Hematopoietic multipotent progenitor cell treated with erythropoietin and hydrocortisone succinate and interleukin-3 and kit ligand, for 17 days (in vitro differentiated cells): ENCODE data around the gene SLC46A2.

Source experiments
- DNase-seq: peaks from one replicate; pipeline ENCODE4 v3.0.0-alpha.2; 2015; ENCODE audit warnings: low spot score

SLC46A2 gene

DNA sequence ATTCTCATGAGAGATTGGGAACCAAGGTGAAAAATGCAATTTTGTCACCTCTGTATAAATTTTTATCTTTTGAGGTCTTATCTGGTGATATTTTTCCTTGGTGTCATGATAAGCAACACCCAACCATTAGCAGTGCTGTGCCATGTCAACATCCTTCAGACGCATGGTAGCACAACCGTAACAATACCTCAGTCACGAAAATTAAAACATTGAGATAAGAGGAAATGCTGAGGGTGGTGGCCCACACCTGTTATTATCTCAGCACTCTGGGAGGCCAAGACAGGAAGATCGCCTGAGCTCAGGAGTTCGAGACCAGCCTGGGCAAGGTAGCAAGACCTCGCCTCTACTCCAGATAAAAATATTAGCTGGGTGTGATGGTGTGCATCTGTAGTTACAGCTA lies 32.7 kb downstream of the SLC46A2 start:
- DNase-seq = no peak

DNA sequence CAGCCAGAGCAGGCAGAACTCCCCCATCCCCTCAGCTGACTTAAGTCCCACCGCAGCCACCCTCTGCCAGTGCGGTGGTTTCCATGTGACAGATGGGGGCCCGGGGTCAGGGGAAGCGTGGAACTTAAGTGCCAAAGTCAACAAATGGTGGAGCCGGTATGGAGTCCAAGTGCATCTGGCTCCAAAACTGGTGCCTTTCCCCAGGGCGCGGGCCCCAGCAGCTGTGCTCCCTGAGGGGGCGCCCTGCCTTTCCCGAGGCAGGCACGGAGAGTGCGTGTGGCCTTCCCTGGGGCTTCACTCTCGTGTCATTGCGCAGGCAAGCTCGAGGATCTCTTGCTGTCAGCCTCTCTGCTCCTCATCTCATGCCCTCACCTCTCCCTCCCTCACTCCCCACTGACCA lies 33.8 kb downstream of the SLC46A2 start:
- DNase-seq = no peak

DNA sequence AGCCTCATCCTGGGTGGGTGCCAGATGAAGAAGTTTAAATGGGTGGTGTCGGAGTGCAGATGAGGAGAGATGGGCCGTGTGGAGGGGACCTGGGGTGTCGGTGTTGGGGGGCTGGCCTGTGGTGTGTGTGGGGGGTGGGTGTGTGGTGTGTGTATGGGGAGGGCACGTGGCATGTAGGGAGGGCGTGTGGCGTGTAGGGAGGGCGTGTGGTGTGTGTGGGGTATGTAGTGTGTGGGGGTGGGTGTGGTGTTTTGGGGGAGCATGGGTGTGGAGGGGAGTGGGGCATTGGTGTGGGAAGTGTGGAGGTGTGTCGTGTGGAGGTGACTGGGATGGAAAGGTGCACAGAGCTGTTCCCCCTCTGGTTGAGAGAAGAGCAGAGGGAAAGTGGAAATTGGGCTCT lies 34.5 kb downstream of the SLC46A2 start:
- DNase-seq = no peak

GRCh38 chr9:112854657-112855056 lies 36.0 kb downstream of the SLC46A2 start:
- no peak for DNase-seq

DNA sequence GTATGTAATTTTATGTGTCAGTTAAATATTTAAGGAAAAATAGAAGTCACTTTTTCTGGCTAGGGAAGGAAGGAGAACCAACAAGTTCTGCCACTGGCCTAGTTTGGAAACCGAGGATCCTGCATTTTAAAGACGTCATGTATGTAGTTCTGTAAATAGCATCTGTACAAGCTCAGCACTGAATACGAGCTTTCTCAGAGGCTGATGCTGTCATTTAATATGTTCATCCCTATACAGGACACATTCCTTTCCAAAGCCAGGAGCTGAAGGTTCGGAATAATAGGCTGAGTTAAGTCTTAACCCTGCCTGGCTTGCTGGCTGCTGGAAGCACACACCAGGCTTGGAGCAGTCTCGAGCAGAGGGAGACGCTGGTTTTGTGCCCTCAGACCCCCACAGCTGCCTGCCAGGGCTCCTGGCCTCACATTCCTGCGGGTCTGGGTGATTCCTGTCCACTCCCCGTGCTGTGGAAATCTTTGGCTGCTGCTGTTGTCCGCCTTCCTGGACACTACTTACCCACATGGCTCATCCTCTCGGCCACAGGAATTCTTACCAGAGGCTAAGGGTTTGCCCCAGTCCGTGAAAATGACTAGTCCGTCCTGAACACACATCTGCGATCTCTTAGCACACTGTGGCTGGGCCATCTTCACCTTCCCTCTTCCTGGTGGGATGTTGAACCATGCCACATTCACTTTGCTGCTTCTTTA lies 36.6 kb downstream of the SLC46A2 start:
- no peak for DNase-seq

- DNase-seq = no peak
Observed at GRCh38 chr9:112852741-112853504, 37.8 kb downstream of the SLC46A2 start.

GRCh38 chr9:112850840-112851239 lies 39.8 kb downstream of the SLC46A2 start:
- no peak for DNase-seq

GRCh38 chr9:112849363-112849922 lies 41.2 kb downstream of the SLC46A2 start:
- no peak for DNase-seq

- DNase-seq = no peak
Observed at GRCh38 chr9:112848316-112849151, 42.1 kb downstream of the SLC46A2 start.

DNA sequence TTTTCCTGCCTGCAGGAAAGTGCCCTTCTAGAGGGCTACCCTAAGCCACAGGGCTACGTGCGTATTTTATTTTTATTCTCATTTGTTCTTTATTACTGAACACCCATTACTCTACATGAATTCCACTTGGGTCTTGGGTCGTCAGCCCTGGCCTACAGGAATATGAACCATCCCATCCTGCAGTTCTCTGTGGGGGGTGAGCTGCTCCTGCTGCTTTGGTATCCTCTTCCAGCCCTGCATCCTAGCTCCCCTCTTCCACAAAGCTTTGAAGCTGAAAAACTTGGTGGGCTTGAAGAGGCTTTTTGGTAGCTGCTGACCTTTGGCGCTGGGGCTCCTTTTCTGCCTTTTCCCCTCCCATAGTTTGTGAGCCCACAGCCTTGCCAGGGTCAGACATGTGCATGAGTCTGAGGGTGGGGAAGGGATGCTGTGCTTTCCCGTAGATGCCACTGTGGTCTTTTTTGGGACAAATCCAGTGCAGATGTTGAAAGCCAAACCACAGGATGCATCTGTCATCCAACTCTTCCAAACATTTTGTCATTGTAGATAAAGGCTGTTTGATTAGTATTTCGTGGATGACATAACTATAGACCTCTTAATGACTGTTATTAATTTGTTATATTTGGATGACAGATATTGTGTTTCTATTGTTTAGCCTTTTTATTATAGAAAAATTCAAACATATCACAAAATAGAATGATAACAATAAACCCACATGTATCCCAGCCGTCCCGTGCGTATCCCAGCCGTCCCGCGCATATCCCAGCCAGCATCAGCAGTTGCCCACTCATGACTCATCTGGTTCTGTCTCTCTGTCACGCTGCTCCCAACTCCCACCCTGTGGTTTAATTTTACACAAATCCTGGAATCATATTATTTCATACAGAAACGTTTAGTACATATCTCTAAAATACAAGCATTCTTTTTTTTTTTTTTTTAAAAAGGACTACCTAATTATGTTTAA lies 43.9 kb downstream of the SLC46A2 start:
- DNase-seq = no peak

- peak; percentile 69 for DNase-seq
Observed at GRCh38 chr9:112844771-112845542, 45.7 kb downstream of the SLC46A2 start.

- DNase-seq = no peak
Observed at GRCh38 chr9:112842555-112842954, 48.1 kb downstream of the SLC46A2 start.

DNA sequence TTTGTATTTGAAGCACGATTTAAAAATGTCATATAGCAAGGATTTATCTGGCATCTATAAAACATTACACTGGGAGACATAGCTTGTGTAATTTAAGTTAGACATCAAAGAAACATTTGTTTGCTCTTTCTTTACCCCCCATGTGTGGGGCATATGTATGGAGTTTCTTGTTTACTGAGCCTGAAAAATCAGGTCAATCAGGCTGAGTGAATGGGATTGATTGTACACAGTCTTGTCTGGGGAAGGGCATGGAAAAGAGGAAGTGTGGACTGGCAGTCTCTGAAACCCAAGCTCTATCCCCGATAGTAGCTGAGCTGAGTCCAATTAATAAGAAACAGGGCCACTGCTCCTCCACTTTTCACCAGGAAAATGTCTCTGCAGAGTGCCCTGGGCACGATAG lies 49.4 kb downstream of the SLC46A2 start:
- DNase-seq = no peak

GRCh38 chr9:112839331-112839730 lies 51.3 kb downstream of the SLC46A2 start:
- DNase-seq = no peak

GRCh38 chr9:112838342-112838741 lies 52.3 kb downstream of the SLC46A2 start:
- DNase-seq = no peak

DNA sequence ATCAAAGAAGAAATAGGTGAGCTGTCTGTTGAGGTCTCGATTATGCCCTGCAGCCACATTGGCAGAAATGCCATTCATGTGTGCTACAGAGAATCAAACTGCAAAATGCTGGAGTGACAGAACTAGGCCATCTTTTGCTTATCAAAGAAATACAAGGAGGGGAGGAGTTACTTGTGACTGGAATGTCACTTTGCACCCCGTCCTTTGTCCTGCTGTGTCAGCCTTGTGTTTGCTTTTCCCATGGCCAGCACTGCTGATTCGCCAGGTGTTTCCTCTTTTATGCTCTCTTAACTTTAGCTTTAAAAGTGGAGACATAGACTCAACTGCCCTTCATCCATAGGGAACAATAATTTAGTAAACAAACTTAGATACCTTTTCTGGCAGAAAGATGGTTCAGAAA lies 54.3 kb downstream of the SLC46A2 start:
- DNase-seq = no peak

DNA sequence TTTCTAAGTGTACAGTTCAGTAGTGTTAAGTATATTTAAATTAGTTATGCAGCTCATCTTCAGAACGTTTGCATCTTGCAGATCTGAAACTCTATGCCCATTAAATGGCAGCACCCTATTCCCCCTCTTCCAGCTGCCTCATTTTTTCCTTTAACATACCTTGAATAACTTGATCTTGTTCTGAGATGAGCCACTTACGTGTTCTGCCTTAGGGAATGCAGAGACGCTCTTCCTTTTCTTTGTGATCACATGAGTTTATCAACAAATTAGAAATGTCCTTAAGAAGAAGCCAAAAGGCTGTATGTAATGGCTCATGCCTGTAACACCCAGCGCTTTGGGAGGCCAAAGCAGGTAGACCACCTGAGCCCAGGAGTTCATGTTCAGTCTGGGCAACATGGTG lies 57.6 kb downstream of the SLC46A2 start:
- no peak for DNase-seq

GRCh38 chr9:112831969-112832368 lies 58.7 kb downstream of the SLC46A2 start:
- DNase-seq = no peak

DNA sequence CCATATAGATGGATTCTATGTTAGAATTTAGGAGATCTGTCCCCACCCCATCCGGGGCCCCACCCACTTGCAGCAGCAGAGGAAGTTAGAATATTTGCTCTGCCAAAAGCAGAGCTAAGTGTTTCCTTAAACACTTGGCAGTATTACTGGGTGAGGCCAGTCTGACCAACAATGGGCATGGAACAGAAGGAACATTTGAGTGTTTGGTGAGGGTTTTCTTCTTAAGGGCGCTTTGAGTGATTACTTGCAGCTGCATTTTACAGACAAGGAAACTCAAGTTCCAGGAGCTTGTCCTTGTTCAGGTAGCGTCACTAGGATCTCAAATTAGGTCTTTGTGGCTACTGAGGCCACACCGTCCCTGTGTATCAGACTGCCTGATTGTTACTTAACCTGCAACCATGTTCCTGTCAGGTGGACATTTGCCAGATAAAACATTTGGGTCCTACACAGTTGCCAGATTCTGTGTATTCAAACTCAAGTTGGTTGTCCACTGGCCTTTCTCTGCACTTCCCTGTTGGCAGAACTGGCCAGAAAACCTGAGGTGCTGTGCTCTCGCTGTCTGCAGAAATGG lies 59.3 kb downstream of the SLC46A2 start:
- DNase-seq = no peak
